GM13976 (cell line): ENCODE data around the gene ZNF598.

Source experiments
- DNase-seq: peaks from one replicate; pipeline ENCODE4 v3.0.0; 2012; ENCODE audit warnings: low spot score
- CTCF ChIP-seq: IDR thresholded peaks from 2 replicates; pipeline ENCODE4 v1.5.1; 2012; ENCODE audit warnings: borderline replicate concordance, mild to moderate bottlenecking; ENCODE audit not compliant: insufficient read depth; ENCODE audit errors: extremely low read depth, missing control alignments, control extremely low read depth
- in situ Hi-C: fragments of 300-500 bp; cut with MboI; formaldehyde crosslinking; loops from one replicate; pipeline ENCODE4 v1.12.0; 2022; ENCODE audit warnings: low sequenced_read_pairs, mixed read lengths, inconsistent platforms; ENCODE audit not compliant: unreplicated experiment

ZNF598 gene

DNA sequence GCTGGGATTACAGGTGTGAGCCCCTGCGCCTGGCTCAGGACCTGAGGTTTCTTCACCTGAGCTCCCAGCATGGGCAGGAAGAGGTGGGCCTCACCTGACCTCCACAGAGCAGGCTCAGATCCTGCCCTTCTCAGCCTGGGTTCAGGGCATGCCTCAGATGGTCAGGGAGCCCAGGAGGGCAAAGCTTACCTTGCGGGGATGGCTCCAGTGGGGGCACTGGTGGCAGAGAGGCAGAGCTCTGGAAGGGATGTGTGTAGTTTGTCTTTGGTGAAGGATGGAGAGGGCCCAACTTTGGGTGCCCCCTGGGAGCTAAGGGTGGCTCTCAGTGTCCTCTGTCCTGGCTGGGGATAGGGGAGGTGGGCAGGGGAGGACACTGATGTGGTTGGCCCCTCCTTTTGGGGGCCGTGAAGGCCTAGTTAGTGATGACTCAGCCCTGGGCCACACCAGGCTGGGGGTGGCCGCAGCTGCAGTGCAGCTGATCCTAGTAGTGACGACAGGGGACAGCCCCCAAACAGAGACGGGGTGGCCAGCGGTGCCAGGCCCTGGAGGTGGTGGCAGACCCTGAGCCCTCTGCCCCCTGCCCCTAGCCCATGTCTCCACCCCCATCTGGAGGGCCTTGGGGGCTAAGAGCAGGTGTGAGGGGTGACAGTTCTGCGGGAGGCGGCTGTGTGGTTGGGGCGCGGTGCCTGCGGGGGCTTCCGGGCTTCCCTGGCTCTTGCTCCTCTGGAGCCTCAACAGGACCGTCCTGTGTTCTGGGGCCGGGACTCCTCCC, 22.9 kb upstream of the ZNF598 start:
- no peak for TF ChIP-seq CTCF
- no peak for DNase-seq
- in situ Hi-C loops = no loop called here

GRCh38 chr16:2031081-2031577, 21.5 kb upstream of the ZNF598 start:
- DNase-seq = no peak
- TF ChIP-seq CTCF = no peak
- in situ Hi-C loops = no loop called here

DNA sequence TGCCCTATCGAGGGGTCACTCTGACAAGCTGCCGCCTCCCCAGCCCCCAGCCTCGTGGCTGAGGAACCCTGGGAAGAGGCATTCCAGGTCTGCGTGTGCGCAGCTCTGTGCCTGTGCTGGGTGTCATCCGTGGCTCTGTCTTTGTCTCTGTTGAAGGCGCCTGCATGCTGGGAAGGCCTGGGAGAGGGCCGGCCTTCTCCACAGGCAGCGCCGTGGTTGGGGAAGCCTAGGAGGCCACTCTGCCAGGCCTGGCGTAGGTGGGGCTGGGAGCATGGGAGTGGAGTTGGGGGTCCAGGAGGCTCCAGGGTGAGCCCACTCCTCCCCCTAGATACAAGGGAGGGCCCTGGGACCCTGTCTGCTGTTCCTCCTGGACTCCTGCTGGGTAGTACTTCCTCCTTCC, 20.4 kb upstream of the ZNF598 start:
- TF ChIP-seq CTCF = no peak
- in situ Hi-C loops = no loop called here
- no peak for DNase-seq

DNA sequence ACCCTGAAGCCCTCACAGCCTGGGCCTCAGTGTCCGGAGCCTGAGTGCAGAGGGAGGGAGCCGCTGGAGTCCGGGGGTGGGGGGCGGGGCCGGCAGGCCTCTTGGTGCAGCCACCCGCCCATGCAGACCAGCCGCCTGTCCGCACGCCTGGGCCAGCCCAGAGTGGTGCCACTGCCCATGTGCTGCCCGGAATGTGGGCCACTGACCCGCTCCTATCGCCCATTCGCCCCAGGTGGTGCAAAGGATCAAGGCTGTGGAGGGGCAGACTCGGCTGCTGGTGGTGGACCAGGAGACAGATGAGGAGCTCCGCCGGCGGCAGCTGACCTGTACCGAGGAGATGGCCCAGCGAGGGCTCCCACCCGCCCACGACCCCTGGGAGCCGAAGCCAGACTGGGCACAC, 19.7 kb upstream of the ZNF598 start:
- in situ Hi-C loops = no loop called here
- DNase-seq = no peak
- TF ChIP-seq CTCF = no peak

DNA sequence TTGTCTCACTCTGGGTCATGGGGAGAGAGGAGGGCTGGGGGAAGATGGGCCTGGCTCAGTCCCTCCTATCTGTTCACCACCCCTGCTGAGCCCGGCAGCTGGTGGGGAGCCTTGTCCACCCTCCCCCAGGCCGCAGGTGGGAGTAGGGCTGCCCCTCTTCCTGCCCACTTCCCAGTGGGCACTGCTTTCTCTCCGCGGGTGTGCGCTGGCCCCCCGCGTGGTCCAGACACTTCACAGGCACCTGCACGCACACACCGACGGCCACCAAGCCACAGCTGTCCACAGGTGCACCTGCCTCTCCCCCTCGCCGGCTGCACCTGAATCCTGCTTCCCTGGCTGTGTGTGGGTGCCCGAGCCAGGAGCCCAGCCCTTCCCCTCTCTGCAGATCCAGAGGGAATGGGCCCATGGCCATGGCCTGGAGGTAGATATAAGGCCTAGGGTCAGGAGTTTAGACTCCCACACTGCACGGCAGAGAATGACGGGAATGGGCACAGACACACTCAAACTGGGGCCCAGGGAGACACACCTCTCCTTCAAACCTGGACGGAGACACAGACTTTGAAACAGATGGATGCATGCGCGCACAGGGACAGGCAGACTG, 19.1 kb upstream of the ZNF598 start:
- no peak for TF ChIP-seq CTCF
- in situ Hi-C loops = no loop called here
- DNase-seq = no peak

- no peak for TF ChIP-seq CTCF
- in situ Hi-C loops = no loop called here
These were observed 18.5 kb upstream of the ZNF598 start for GRCh38 chr16:2028146-2028545.

More at GRCh38 chr16:2028146-2028545, 18.5 kb upstream of the ZNF598 start:
- no peak for DNase-seq
